KOPT-K1 (cell line): ENCODE results near the gene PCDHA1.
"Not testable (repeated sequence)": the region's sequence is repeated elsewhere in the genome, so short reads cannot be mapped to it uniquely, and the experiment has no call there.

Source experiments
- H3K27ac ChIP-seq: fragments of 200-600 bp; sonication (generic); 2 replicates; pipeline ENCODE4 v1.5.1; 2016; ENCODE audit warnings: antibody characterized with exemption, mild to moderate bottlenecking, low read depth, low read length; ENCODE audit not compliant: poor library complexity, severe bottlenecking
- H3K36me3 ChIP-seq: fragments of 200-600 bp; sonication (generic); 2 replicates; pipeline ENCODE4 v1.5.1; 2017; ENCODE audit warnings: antibody characterized with exemption, mild to moderate bottlenecking, low read length, moderate library complexity; ENCODE audit not compliant: insufficient read depth
- H3K9me3 ChIP-seq: fragments of 200-600 bp; sonication (generic); 2 replicates; pipeline ENCODE4 v1.5.1; 2017; ENCODE audit warnings: antibody characterized with exemption, low read length, mild to moderate bottlenecking; ENCODE audit not compliant: insufficient read depth, poor library complexity, severe bottlenecking

The PCDHA1 gene

DNA sequence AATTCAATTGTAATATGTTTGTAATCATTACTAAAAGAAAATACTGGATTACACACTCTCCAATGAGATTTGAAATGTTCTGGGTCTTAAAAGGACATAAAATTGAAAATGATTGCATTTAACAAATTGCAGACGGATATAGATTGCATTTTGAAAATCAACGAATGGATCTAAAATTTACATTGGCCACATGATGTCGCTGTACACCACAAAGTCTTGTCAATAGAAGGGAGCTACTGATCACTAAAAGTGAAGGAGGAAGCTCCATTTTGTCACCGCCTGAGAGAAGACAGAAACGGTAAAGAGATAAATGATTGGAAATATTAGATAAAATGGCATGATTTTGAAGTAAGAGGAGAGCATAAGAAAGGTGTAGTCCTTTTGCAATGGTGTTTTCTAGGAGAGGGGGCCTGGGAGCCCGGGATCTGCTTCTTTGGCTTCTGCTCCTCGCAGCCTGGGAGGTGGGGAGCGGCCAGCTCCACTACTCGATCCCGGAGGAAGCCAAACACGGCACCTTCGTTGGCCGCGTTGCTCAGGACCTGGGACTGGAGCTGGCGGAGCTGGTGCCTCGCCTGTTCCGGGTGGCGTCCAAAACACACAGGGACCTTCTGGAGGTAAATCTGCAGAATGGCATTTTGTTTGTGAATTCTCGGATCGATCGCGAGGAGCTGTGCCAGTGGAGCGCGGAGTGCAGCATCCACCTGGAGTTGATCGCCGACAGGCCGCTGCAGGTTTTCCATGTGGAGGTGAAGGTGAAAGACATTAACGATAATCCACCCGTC, at the start of gene PCDHA1:
PCDHA1 (plus strand) TSS at position 236 of the 782 bp plus-strand sequence.
- no peaks in the 10 kb centered on the region for H3K36me3 ChIP-seq
- no peak within 1 kb of the TSS for H3K27ac ChIP-seq
- peaks cover 45% of the 10 kb centered on the region for H3K9me3 ChIP-seq

DNA sequence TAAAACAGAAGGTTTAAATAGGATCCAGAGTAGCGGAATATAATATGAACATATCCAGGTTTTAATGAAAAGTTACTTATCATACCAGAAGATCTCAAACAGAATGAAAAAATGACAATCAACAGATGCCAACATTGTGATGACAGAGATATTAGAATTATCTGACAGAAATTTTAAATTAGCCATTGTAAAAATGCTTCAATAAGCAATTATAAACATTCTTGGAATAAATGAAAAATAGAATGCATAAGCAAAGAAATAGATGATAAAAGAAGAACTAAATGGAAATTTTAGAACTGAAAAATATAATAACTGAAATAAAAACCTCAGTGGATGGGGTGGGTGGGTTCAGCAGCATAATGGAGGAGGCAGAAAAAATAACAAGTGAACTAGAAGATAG, 48.5 kb upstream of the PCDHA1 start:
- Histone ChIP-seq H3K36me3 (no peaks in the 10 kb centered on the region), H3K9me3 (peaks cover 12% of the 10 kb centered on the region), H3K27ac (no peak overlapping the region)

DNA sequence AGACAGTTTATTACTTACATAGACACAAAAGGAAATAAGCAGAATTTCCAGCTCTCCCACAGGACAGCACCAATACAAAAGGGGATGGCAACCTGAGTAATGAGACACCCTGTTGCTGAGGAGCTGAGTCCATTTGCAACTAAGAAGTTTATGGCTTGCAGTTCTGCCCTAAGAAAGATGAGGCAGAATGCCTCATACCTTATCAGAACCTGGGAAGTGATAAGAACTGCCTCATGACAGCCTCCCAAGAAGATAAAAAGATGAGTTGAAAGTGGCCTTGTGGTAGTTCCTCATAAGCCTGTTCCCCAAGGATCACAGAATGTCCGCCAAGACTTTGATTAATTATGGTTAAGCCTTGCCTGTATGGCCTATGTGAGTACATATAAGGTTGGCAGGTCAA, 44.0 kb upstream of the PCDHA1 start:
- Histone ChIP-seq H3K27ac (no peak overlapping the region), H3K36me3 (no peaks in the 10 kb centered on the region)

DNA sequence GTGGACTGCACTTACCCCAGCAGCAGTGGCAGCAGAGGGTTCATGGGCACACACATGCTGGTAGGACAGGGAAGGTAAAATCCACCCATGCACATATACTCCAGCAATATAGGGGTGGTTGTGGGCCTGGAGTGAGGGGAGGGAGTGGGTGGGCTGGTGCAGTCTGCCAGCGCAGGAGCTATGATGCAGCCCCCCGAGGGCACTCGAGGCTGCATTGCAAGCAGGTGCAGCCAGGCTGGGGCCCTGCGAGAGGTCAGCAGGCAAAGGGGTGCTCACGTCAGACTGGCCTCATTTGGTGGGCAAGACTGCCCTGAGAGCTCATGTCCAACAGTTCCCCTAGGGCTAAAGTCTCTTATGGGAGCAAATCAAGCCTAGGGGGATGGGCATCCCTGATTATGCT, 32.4 kb upstream of the PCDHA1 start:
- Histone ChIP-seq H3K27ac (no peak overlapping the region), H3K9me3 (peaks cover 23% of the 10 kb centered on the region), H3K36me3 (no peaks in the 10 kb centered on the region)

More for the DNA sequence above, 44.0 kb upstream of the PCDHA1 start:
- H3K9me3 ChIP-seq: no peaks in the 10 kb centered on the region

DNA sequence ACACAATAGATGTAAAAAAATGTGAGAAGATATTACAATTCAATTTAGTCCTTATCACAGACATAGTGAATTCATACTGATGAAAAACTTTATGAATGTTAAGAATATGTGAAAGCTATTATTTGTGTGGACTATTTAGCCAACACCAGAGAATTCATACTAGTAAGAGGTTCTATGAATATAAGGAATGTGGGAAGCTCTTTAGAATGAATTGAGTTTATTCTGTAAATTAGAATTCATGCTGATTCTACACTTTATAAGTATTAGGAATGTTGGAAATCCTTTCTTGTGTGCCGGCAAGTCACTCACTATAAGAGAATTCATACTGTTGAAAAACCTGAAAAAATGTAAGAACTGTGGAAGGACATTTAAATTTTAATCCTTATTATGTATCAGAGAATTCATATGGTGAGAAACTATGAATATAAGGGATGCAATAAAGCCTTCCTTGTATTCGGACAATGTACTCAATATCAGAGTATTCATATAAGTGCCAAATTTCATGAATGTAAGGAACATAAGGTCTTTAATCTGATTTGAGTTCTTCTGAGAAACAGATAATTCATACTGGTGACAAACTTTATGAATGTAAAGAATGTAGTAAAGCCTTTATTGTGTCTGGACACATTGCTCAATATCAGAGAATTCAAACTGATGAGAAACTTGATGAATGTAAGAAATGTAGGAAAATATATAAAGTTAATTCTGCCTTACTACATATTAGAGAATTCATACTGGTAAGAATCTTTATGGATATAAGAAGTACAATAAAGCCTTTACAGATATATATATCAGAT, 21.6 kb upstream of the PCDHA1 start:
- Histone ChIP-seq H3K36me3 (no peaks in the 10 kb centered on the region), H3K9me3 (peaks cover 70% of the 10 kb centered on the region), H3K27ac (no peak overlapping the region)

DNA sequence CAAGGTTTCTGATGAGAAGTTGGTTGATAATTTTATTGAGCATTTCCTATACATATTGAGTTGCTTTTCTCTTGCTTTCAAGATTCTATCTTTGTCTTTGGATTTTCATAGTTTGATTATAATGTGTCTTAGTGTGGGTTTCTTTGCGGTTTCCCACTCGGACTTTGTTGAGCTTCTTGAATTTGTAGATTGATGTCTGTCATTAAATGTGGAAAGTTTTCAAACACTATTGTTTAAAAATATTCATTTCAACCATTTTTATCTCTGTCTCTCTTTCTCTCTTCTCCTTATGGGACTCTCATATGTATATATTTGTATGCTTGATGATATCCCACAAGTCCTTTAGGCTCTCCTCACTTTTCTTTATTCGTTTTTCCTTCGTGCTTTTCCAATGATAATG, 18.5 kb upstream of the PCDHA1 start:
- Histone ChIP-seq H3K27ac (no peak overlapping the region), H3K36me3 (no peaks in the 10 kb centered on the region), H3K9me3 (peaks cover 82% of the 10 kb centered on the region)

DNA sequence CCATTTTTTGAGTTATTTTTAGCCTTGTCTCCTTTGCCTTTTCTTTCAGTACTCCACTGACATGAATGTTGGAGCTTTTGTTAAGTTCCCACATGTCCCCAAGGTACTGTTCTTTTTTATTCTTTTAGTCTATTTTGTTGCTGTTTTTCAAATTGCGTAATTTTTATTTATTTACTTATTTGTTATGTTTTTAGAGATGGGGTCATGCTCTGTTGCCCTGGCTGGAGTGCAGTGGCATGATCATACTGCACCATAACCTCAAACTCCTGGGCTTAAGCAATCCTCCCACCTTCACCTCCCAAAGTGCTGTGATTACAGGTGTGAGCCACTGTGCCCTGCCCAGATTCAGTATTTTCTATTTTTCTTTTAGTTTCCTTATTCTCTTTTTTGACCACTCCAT, 5.4 kb upstream of the PCDHA1 start:
- H3K9me3 ChIP-seq: peaks cover 42% of the 10 kb centered on the region
- H3K36me3 ChIP-seq: no peaks in the 10 kb centered on the region
- H3K27ac ChIP-seq: no peak overlapping the region

DNA sequence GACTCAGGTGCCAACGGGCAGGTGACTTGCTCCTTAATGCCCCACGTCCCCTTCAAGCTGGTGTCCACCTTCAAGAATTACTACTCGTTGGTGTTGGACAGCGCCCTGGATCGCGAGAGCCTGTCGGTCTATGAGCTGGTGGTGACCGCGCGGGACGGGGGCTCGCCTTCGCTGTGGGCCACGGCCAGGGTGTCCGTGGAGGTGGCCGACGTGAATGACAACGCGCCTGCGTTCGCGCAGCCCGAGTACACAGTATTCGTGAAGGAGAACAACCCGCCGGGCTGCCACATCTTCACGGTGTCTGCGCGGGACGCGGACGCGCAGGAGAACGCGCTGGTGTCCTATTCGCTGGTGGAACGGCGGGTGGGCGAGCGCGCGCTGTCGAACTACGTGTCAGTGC, 1.5 kb downstream of the PCDHA1 start:
- peaks cover 39% of the 10 kb centered on the region for H3K9me3 ChIP-seq
- H3K36me3 ChIP-seq, H3K27ac ChIP-seq: not testable (repeated sequence)

DNA sequence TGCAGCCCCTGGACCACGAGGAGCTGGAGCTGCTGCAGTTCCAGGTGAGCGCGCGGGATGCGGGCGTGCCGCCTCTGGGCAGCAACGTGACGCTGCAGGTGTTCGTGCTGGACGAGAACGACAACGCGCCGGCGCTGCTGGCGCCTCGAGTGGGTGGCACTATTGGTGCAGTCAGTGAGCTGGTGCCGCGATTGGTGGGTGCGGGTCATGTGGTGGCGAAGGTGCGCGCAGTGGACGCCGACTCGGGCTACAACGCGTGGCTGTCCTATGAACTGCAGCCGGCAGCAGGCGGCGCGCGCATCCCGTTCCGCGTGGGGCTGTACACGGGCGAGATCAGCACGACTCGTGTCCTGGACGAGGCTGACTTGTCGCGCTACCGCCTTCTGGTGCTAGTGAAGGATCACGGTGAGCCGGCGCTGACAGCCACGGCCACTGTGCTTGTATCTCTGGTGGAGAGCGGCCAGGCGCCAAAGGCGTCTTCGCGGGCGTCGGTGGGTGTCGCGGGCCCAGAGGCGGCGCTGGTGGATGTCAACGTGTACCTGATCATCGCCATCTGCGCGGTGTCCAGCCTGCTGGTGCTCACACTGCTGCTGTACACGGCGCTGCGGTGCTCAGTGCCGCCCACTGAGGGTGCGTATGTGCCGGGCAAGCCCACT, 2.0 kb downstream of the PCDHA1 start:
- not testable (repeated sequence) for H3K36me3 ChIP-seq, H3K27ac ChIP-seq
- H3K9me3 ChIP-seq: peaks cover 33% of the 10 kb centered on the region

DNA sequence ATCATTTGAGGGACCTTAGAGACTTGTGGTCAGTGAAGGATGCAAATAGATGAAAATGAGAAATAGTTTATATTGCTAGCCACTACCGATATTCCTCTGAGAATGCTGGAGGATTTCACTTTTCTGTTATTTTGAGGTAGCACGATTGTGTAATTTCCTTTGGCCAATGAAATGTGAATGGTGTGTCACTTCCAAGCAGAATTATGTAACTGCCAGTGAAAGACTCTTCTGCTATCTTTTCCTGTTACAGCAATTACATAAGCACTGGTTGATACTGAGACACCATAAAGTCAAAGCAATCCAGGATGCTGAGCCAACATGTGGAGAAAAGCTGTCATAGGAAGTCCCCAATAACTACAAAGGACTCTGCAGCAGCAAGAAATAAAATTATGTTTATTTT, 5.1 kb downstream of the PCDHA1 start:
- Histone ChIP-seq H3K9me3 (peaks cover 18% of the 10 kb centered on the region), H3K27ac (no peak overlapping the region), H3K36me3 (no peaks in the 10 kb centered on the region)

DNA sequence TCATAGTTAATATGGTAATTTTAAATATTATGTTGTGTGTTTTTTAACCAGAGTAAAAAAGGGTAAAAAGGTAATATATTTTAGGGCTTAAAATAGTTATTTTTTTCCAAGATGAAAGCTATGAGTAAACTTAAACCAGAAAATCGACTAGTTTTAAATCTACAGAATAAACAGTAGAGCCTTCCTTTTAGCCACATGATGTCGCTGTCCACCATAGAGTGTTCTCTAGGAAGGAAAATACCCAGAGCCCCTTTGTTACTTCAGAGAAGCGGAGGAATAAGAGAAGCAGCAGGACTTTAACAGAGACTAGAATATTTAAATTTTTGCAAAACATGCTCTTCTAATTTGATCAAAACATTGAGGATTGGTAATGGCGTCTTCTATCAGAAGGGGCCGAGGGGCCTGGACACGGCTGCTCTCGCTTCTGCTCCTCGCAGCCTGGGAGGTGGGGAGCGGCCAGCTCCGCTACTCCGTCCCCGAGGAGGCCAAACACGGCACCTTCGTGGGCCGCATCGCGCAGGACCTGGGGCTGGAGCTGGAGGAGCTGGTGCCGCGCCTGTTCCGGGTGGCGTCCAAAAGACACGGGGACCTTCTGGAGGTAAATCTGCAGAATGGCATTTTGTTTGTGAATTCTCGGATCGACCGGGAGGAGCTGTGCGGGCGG, 8.8 kb downstream of the PCDHA1 start, which contains the start of gene PCDHA2:
PCDHA2 (plus strand) TSS at position 258 of the 664 bp plus-strand sequence.
- Histone ChIP-seq H3K36me3 (no peaks in the 10 kb centered on the region), H3K27ac (no peak within 1 kb of the TSS), H3K9me3 (no peaks in the 10 kb centered on the region)

DNA sequence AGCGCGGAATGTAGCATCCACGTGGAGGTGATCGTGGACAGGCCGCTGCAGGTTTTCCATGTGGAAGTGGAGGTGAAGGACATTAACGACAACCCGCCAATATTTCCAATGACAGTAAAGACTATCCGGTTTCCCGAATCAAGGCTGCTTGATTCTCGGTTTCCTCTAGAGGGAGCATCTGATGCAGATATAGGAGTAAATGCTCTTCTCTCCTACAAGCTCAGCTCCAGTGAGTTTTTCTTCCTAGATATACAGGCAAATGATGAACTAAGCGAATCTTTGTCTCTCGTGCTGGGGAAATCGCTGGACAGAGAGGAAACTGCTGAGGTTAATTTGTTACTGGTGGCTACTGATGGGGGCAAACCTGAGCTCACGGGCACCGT, 9.3 kb downstream of the PCDHA1 start:
- no peaks in the 10 kb centered on the region for H3K36me3 ChIP-seq
- H3K9me3 ChIP-seq: no peaks in the 10 kb centered on the region
- H3K27ac ChIP-seq: no peak overlapping the region

DNA sequence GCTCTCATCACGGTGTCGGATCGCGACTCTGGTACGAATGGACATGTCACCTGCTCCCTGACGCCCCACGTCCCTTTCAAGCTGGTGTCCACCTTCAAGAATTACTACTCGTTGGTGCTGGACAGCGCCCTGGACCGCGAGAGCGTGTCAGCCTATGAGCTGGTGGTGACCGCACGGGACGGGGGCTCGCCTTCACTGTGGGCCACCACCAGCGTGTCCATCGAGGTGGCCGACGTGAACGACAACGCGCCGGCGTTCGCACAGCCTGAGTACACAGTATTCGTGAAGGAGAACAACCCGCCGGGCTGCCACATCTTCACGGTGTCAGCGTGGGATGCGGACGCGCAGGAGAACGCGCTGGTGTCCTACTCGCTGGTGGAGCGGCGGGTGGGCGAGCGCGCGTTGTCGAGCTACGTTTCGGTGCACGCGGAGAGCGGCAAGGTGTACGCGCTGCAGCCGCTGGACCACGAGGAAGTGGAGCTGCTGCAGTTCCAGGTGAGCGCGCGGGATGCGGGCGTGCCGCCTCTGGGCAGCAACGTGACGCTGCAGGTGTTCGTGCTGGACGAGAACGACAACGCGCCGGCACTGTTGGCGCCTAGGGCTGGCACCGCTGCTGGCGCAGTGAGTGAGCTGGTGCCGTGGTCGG, 10.3 kb downstream of the PCDHA1 start:
- not testable (repeated sequence) for H3K27ac ChIP-seq, H3K36me3 ChIP-seq, H3K9me3 ChIP-seq

DNA sequence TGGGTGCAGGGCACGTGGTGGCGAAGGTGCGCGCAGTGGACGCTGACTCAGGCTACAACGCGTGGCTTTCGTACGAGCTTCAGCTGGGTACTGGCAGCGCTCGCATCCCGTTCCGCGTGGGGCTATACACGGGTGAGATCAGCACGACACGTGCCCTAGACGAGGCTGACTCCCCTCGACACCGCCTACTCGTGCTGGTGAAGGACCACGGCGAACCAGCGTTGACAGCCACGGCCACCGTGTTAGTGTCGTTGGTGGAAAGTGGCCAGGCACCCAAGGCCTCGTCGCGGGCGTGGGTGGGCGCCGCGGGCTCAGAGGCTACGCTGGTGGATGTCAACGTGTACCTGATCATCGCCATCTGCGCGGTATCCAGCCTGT, 10.8 kb downstream of the PCDHA1 start:
- Histone ChIP-seq H3K27ac (no peak overlapping the region), H3K36me3 (no peaks in the 10 kb centered on the region), H3K9me3 (no peaks in the 10 kb centered on the region)
